Measurements from ENCODE around the gene SAXO2. TPM values are rescaled to one million over a fixed set of nuclear protein-coding genes. Genes with fewer than 3 reads are reported as not detected.

The SAXO2 gene
- total and polyA plus RNA-seq, 2 experiments from 2014 or later, result 0.73 to 10.1 TPM

DNA sequence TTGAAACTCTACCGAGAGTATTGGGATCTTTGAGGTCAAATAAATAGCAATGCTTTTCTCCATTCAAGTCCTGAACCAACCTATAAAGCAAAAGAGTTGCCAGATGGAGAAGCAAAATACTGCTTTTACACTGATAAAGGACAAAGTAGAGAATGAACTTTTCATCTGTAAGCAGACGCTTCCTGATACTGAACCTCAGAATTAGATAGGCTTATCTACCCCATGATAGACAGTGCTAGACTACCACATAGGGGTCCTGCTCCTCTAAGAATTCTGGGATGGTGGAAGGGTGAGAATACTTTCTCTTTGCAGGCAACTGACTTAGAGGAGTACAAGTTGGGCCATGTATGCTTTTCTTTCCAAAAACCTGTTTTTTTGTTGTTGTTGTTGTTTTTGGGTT is 9.5 kb downstream of the SAXO2 start (continued):
- TF ChIP-seq ZNF331 (CRISPR knock-in tag; IDR thresholded peaks at IDR 0.05; ENCODE audit: low read depth) (no peak), POLR2AphosphoS5 (IDR thresholded peaks at IDR 0.05; ENCODE audit: low read depth) (no peak), STAT1 (IDR thresholded peaks at IDR 0.05; ENCODE audit: unreplicated experiment) (no peak), EZH2 (IDR thresholded peaks at IDR 0.05; ENCODE audit: low read depth, unreplicated experiment) (no peak), EZH2phosphoT487 (IDR thresholded peaks at IDR 0.05; ENCODE audit: unreplicated experiment) (no peak), JUNB (IDR thresholded peaks at IDR 0.05; ENCODE audit: unreplicated experiment) (no peak)

DNA sequence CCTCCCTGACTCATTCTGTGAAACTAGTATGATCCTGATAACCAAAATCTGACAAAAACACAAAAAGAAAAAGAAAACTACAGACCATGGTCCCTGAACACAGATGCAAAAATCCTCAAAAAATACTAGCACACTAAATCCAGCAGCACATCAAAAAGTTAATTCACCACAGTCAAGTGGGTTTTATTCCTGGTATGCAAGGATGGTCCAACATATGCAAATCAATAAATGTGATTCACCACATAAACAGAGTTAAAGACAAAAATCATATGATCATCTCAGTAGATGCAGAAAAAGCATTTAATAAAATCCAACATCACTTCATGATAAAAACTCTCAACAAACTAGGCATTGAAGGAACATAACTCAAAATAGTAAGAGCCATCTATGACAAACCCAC is 12.8 kb downstream of the SAXO2 start:
- Mint-ChIP-seq H3K4me3 (no peak overlapping the region), H3K9me3 (peaks cover 24% of the 10 kb centered on the region), H3K27me3 (ENCODE audit: insufficient read depth, low read depth, poor library complexity) (peaks cover 2% of the 10 kb centered on the region), H3K27ac (no peak overlapping the region), H3K36me3 (ENCODE audit: low read depth) (peaks cover 29% of the 10 kb centered on the region), H3K4me1 (peaks cover 7% of the 10 kb centered on the region; the same call in 2 of the 3 replicates)
- Histone ChIP-seq H2AFZ (no peak overlapping the region), H3K9me2 (ENCODE audit: insufficient read depth) (no peaks in the 10 kb centered on the region), H3K27me3 (ENCODE audit: insufficient read depth) (no peaks in the 10 kb centered on the region), H3K27ac (ENCODE audit: low read depth) (no peak overlapping the region), H3F3A (replicated peaks; ENCODE audit: low read depth) (no peaks in the 10 kb centered on the region), H3K4me1 (ENCODE audit: insufficient read depth) (no peaks in the 10 kb centered on the region; the same call in 1 of the 2 replicates), H3K4me3 (no peak overlapping the region), H3K36me3 (ENCODE audit: insufficient read depth) (peaks cover 7% of the 10 kb centered on the region; the same call in 1 of the 2 replicates), H3K4me2 (no peak overlapping the region), H3K79me2 (replicated peaks; ENCODE audit: insufficient read depth) (no peaks in the 10 kb centered on the region), H4K20me1 (replicated peaks; ENCODE audit: insufficient read depth) (no peaks in the 10 kb centered on the region)
- TF ChIP-seq NANOG (IDR thresholded peaks at IDR 0.05; ENCODE audit: borderline replicate concordance) (no peak), ZNF331 (CRISPR knock-in tag; IDR thresholded peaks at IDR 0.05; ENCODE audit: low read depth) (no peak), CREB1 (CRISPR knock-in tag; IDR thresholded peaks at IDR 0.05; ENCODE audit: low read depth) (no peak), ZNF114 (CRISPR knock-in tag; IDR thresholded peaks at IDR 0.05) (no peak), EZH2 (IDR thresholded peaks at IDR 0.05; ENCODE audit: low read depth, unreplicated experiment) (no peak), POLR2AphosphoS5 (IDR thresholded peaks at IDR 0.05; ENCODE audit: low read depth) (no peak), JUNB (IDR thresholded peaks at IDR 0.05; ENCODE audit: unreplicated experiment) (no peak), EZH2phosphoT487 (IDR thresholded peaks at IDR 0.05; ENCODE audit: unreplicated experiment) (no peak), STAT1 (IDR thresholded peaks at IDR 0.05; ENCODE audit: unreplicated experiment) (no peak)
- TF ChIP-seq, protein P1, sequence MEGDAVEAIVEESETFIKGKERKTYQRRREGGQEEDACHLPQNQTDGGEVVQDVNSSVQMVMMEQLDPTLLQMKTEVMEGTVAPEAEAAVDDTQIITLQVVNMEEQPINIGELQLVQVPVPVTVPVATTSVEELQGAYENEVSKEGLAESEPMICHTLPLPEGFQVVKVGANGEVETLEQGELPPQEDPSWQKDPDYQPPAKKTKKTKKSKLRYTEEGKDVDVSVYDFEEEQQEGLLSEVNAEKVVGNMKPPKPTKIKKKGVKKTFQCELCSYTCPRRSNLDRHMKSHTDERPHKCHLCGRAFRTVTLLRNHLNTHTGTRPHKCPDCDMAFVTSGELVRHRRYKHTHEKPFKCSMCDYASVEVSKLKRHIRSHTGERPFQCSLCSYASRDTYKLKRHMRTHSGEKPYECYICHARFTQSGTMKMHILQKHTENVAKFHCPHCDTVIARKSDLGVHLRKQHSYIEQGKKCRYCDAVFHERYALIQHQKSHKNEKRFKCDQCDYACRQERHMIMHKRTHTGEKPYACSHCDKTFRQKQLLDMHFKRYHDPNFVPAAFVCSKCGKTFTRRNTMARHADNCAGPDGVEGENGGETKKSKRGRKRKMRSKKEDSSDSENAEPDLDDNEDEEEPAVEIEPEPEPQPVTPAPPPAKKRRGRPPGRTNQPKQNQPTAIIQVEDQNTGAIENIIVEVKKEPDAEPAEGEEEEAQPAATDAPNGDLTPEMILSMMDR (conservative IDR thresholded peaks at IDR 0.05; ENCODE audit: low read depth in 2 of 2), result no peak
- TF ChIP-seq, protein P2, sequence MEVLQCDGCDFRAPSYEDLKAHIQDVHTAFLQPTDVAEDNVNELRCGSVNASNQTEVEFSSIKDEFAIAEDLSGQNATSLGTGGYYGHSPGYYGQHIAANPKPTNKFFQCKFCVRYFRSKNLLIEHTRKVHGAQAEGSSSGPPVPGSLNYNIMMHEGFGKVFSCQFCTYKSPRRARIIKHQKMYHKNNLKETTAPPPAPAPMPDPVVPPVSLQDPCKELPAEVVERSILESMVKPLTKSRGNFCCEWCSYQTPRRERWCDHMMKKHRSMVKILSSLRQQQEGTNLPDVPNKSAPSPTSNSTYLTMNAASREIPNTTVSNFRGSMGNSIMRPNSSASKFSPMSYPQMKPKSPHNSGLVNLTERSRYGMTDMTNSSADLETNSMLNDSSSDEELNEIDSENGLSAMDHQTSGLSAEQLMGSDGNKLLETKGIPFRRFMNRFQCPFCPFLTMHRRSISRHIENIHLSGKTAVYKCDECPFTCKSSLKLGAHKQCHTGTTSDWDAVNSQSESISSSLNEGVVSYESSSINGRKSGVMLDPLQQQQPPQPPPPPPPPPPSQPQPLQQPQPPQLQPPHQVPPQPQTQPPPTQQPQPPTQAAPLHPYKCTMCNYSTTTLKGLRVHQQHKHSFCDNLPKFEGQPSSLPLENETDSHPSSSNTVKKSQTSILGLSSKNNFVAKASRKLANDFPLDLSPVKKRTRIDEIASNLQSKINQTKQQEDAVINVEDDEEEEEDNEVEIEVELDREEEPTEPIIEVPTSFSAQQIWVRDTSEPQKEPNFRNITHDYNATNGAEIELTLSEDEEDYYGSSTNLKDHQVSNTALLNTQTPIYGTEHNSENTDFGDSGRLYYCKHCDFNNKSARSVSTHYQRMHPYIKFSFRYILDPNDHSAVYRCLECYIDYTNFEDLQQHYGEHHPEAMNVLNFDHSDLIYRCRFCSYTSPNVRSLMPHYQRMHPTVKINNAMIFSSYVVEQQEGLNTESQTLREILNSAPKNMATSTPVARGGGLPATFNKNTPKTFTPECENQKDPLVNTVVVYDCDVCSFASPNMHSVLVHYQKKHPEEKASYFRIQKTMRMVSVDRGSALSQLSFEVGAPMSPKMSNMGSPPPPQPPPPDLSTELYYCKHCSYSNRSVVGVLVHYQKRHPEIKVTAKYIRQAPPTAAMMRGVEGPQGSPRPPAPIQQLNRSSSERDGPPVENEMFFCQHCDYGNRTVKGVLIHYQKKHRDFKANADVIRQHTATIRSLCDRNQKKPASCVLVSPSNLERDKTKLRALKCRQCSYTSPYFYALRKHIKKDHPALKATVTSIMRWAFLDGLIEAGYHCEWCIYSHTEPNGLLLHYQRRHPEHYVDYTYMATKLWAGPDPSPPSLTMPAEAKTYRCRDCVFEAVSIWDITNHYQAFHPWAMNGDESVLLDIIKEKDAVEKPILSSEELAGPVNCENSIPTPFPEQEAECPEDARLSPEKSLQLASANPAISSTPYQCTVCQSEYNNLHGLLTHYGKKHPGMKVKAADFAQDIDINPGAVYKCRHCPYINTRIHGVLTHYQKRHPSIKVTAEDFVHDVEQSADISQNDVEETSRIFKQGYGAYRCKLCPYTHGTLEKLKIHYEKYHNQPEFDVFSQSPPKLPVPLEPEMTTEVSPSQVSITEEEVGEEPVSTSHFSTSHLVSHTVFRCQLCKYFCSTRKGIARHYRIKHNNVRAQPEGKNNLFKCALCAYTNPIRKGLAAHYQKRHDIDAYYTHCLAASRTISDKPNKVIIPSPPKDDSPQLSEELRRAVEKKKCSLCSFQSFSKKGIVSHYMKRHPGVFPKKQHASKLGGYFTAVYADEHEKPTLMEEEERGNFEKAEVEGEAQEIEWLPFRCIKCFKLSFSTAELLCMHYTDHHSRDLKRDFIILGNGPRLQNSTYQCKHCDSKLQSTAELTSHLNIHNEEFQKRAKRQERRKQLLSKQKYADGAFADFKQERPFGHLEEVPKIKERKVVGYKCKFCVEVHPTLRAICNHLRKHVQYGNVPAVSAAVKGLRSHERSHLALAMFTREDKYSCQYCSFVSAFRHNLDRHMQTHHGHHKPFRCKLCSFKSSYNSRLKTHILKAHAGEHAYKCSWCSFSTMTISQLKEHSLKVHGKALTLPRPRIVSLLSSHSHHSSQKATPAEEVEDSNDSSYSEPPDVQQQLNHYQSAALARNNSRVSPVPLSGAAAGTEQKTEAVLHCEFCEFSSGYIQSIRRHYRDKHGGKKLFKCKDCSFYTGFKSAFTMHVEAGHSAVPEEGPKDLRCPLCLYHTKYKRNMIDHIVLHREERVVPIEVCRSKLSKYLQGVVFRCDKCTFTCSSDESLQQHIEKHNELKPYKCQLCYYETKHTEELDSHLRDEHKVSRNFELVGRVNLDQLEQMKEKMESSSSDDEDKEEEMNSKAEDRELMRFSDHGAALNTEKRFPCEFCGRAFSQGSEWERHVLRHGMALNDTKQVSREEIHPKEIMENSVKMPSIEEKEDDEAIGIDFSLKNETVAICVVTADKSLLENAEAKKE (CRISPR knock-in tag; IDR thresholded peaks at IDR 0.05), result no peak
- TF ChIP-seq, protein P3, sequence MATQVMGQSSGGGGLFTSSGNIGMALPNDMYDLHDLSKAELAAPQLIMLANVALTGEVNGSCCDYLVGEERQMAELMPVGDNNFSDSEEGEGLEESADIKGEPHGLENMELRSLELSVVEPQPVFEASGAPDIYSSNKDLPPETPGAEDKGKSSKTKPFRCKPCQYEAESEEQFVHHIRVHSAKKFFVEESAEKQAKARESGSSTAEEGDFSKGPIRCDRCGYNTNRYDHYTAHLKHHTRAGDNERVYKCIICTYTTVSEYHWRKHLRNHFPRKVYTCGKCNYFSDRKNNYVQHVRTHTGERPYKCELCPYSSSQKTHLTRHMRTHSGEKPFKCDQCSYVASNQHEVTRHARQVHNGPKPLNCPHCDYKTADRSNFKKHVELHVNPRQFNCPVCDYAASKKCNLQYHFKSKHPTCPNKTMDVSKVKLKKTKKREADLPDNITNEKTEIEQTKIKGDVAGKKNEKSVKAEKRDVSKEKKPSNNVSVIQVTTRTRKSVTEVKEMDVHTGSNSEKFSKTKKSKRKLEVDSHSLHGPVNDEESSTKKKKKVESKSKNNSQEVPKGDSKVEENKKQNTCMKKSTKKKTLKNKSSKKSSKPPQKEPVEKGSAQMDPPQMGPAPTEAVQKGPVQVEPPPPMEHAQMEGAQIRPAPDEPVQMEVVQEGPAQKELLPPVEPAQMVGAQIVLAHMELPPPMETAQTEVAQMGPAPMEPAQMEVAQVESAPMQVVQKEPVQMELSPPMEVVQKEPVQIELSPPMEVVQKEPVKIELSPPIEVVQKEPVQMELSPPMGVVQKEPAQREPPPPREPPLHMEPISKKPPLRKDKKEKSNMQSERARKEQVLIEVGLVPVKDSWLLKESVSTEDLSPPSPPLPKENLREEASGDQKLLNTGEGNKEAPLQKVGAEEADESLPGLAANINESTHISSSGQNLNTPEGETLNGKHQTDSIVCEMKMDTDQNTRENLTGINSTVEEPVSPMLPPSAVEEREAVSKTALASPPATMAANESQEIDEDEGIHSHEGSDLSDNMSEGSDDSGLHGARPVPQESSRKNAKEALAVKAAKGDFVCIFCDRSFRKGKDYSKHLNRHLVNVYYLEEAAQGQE (IDR thresholded peaks at IDR 0.05; ENCODE audit: unreplicated experiment), result no peak
- TF ChIP-seq, protein P4, sequence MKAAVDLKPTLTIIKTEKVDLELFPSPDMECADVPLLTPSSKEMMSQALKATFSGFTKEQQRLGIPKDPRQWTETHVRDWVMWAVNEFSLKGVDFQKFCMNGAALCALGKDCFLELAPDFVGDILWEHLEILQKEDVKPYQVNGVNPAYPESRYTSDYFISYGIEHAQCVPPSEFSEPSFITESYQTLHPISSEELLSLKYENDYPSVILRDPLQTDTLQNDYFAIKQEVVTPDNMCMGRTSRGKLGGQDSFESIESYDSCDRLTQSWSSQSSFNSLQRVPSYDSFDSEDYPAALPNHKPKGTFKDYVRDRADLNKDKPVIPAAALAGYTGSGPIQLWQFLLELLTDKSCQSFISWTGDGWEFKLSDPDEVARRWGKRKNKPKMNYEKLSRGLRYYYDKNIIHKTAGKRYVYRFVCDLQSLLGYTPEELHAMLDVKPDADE (IDR thresholded peaks at IDR 0.05), result no peak
- DNase-seq (ENCODE audit: low spot score) (no peak), ATAC-seq (no peak)

Measured in GM23338 (cell line).